Measurements from ENCODE around the gene ETV2. TPM values are rescaled to one million over a fixed set of nuclear protein-coding genes. Genes with fewer than 3 reads are reported as not detected.
A peak's percentile ranks its signal among the peaks of the same experiment; 100 is the strongest.
"Not testable (repeated sequence)": the region's sequence is repeated elsewhere in the genome, so short reads cannot be mapped to it uniquely, and the experiment has no call there.

ETV2 gene
- total RNA-seq (2014; rRNA removed; shearing (Covaris generic)), result not detected in 2 replicates

GRCh38 chr19:35641515-35642151, at the start of gene ETV2:
Gene ETV2 (plus strand): TSS chr19:35641745. CDS start chr19:35642461, 716 bp downstream.
- DNase-seq (ENCODE audit: low read depth), result peak; percentile 42

GRCh38 chr19:35592226-35592625, 49.3 kb upstream of the ETV2 start:
- DNase-seq (ENCODE audit: low read depth), result peak; percentile 35

GRCh38 chr19:35595026-35595425, 46.5 kb upstream of the ETV2 start:
- DNase-seq (ENCODE audit: low read depth), result not testable (repeated sequence)

GRCh38 chr19:35595928-35596327, 45.6 kb upstream of the ETV2 start:
- DNase-seq (ENCODE audit: low read depth), result no peak

- DNase-seq (ENCODE audit: low read depth), result peak; percentile 43
Measured at GRCh38 chr19:35596366-35596999, 45.1 kb upstream of the ETV2 start.

- DNase-seq (ENCODE audit: low read depth), result no peak
Measured at GRCh38 chr19:35601971-35602370, 39.6 kb upstream of the ETV2 start.

GRCh38 chr19:35604436-35604835, 37.1 kb upstream of the ETV2 start:
- DNase-seq (ENCODE audit: low read depth), result not testable (repeated sequence)

- DNase-seq (ENCODE audit: low read depth), result not testable (repeated sequence)
Measured at GRCh38 chr19:35607170-35607569, 34.4 kb upstream of the ETV2 start.

- no peak for DNase-seq (ENCODE audit: low read depth)
Measured at GRCh38 chr19:35607661-35608060, 33.9 kb upstream of the ETV2 start.

- DNase-seq (ENCODE audit: low read depth), result no peak
Measured at GRCh38 chr19:35608251-35608650, 33.3 kb upstream of the ETV2 start.

GRCh38 chr19:35609851-35610353, 31.6 kb upstream of the ETV2 start:
- DNase-seq (ENCODE audit: low read depth), result no peak

- DNase-seq (ENCODE audit: low read depth), result no peak
Measured at GRCh38 chr19:35612224-35612558, 29.4 kb upstream of the ETV2 start.

- peak; percentile 97 for DNase-seq (ENCODE audit: low read depth)
Measured at GRCh38 chr19:35612559-35613321, 28.8 kb upstream of the ETV2 start, which contains the start of gene HAUS5. Gene HAUS5 (plus strand): TSS chr19:35612735. CDS start chr19:35612795, 60 bp downstream.

- no peak for DNase-seq (ENCODE audit: low read depth)
Measured at GRCh38 chr19:35613574-35613973, 28.0 kb upstream of the ETV2 start.

- no peak for DNase-seq (ENCODE audit: low read depth)
Measured at GRCh38 chr19:35615036-35615435, 26.5 kb upstream of the ETV2 start.

GRCh38 chr19:35618857-35619256, 22.7 kb upstream of the ETV2 start:
- no peak for DNase-seq (ENCODE audit: low read depth)

- no peak for DNase-seq (ENCODE audit: low read depth)
Measured at GRCh38 chr19:35619290-35619923, 22.1 kb upstream of the ETV2 start.

GRCh38 chr19:35620001-35620400, 21.5 kb upstream of the ETV2 start:
- DNase-seq (ENCODE audit: low read depth), result no peak

- DNase-seq (ENCODE audit: low read depth), result no peak
Measured at GRCh38 chr19:35621708-35622107, 19.8 kb upstream of the ETV2 start.

- no peak for DNase-seq (ENCODE audit: low read depth)
Measured at GRCh38 chr19:35622750-35623149, 18.8 kb upstream of the ETV2 start.

- DNase-seq (ENCODE audit: low read depth), result no peak
Measured at GRCh38 chr19:35623327-35624010, 18.1 kb upstream of the ETV2 start.

GRCh38 chr19:35628264-35628564, 13.3 kb upstream of the ETV2 start:
- no peak for DNase-seq (ENCODE audit: low read depth)

Measured in Daoy (cell line).